Nephron (organoid): Measurements from ENCODE around the gene MYBPH.

Experiments used
- H3K27ac Mint-ChIP-seq, 3 experiments: 2 replicates each; pipeline ENCODE4 v1.8.0; 2020; ENCODE audit warnings: mixed read lengths in 3 of 3, mild to moderate bottlenecking in 2 of 3, moderate library complexity in 1 of 3
- H3K27me3 Mint-ChIP-seq: 2 replicates; pipeline ENCODE4 v1.8.0; 2021; ENCODE audit warnings: low read depth, mild to moderate bottlenecking, moderate library complexity, mixed read lengths
- H3K36me3 Mint-ChIP-seq: 2 replicates; pipeline ENCODE4 v1.8.0; 2020; ENCODE audit warnings: low read depth, mixed read lengths
- H3K4me1 Mint-ChIP-seq: 2 replicates; pipeline ENCODE4 v1.8.0; 2020; ENCODE audit warnings: mixed read lengths
- H3K4me3 Mint-ChIP-seq, 3 experiments: 2 replicates each; pipeline ENCODE4 v1.8.0; 2020; ENCODE audit warnings: mild to moderate bottlenecking in 3 of 3, mixed read lengths in 3 of 3, moderate library complexity in 2 of 3
- H3K9me3 Mint-ChIP-seq: 2 replicates; pipeline ENCODE4 v1.8.0; 2020; ENCODE audit warnings: mixed read lengths
- TF ChIP-seq, protein P1 (sequence below), 3 experiments: fragments of 200-600 bp; sonication (generic); IDR thresholded peaks; one replicate each; pipeline ENCODE4 v1.5.0; 2021; ENCODE audit warnings: antibody characterized with exemption in 3 of 3; ENCODE audit not compliant: unreplicated experiment in 3 of 3

The MYBPH gene

DNA sequence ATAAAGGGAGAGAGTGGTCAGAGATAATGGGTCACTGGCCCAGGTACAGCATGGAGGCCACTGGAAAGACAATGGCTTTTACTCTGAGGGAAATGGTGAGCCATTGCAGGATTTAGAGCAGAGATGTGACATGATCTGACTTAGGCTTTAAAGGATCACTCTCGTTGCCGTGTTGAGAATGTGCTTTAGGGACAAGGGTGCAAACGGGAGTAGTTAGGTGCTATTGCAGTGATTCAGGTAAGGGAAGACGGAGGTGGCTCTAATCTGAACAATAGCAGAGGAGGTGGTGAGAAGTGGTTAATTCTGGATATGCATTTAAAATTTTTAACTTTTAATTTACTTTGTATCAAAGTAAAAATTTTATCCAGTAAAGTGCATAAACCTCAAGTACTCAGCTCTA lies 38.3 kb downstream of the MYBPH start:
- H3K9me3 Mint-ChIP-seq: no peaks in the 10 kb centered on the region
- TF ChIP-seq, protein P1, sequence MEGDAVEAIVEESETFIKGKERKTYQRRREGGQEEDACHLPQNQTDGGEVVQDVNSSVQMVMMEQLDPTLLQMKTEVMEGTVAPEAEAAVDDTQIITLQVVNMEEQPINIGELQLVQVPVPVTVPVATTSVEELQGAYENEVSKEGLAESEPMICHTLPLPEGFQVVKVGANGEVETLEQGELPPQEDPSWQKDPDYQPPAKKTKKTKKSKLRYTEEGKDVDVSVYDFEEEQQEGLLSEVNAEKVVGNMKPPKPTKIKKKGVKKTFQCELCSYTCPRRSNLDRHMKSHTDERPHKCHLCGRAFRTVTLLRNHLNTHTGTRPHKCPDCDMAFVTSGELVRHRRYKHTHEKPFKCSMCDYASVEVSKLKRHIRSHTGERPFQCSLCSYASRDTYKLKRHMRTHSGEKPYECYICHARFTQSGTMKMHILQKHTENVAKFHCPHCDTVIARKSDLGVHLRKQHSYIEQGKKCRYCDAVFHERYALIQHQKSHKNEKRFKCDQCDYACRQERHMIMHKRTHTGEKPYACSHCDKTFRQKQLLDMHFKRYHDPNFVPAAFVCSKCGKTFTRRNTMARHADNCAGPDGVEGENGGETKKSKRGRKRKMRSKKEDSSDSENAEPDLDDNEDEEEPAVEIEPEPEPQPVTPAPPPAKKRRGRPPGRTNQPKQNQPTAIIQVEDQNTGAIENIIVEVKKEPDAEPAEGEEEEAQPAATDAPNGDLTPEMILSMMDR (IDR thresholded peaks at IDR 0.05; ENCODE audit: unreplicated experiment in 3 of 3): no peak
- H3K36me3 Mint-ChIP-seq: no peaks in the 10 kb centered on the region
- peaks cover 4% of the 10 kb centered on the region for H3K27me3 Mint-ChIP-seq
- no peak overlapping the region for H3K4me3 Mint-ChIP-seq
- peaks cover 11% of the 10 kb centered on the region for H3K4me1 Mint-ChIP-seq
- no peak overlapping the region for H3K27ac Mint-ChIP-seq

DNA sequence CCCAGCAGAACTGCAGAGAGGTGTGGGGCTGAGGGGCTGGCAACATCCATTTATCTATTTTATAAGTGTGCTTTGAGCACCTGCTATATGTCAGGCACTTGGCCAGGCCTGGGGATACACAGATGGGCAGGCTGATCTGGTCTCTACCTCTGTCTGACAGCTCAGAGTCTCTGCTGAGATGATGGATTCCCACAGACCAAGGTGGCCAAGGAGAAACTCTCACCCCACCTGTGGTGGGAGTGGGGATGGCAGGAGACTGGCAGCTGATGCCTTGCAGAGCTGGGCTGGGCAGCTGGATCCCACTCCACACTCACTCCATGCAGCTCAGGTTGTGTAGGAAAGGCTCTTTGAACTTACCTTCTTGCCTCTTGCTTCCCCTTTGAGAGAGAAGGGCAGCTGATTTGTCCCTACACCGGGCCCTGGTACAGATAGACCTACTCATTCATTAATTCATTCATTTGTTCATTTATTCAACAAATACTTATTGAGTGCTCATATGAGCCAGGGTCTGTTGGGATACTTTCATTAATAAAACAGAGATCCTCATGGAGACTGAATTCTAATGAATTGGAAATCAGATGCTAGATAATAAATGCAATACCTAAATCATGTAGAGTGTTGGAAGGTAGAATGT lies 39.1 kb downstream of the MYBPH start:
- TF ChIP-seq, protein P1 (IDR thresholded peaks at IDR 0.05; ENCODE audit: unreplicated experiment in 3 of 3): peak in 1 of 3 experiments; percentile 15
- peaks cover 4% of the 10 kb centered on the region for H3K27me3 Mint-ChIP-seq
- H3K9me3 Mint-ChIP-seq: no peaks in the 10 kb centered on the region
- H3K4me1 Mint-ChIP-seq: peaks cover 7% of the 10 kb centered on the region
- H3K27ac Mint-ChIP-seq: no peak overlapping the region
- no peak overlapping the region for H3K4me3 Mint-ChIP-seq
- H3K36me3 Mint-ChIP-seq: no peaks in the 10 kb centered on the region

DNA sequence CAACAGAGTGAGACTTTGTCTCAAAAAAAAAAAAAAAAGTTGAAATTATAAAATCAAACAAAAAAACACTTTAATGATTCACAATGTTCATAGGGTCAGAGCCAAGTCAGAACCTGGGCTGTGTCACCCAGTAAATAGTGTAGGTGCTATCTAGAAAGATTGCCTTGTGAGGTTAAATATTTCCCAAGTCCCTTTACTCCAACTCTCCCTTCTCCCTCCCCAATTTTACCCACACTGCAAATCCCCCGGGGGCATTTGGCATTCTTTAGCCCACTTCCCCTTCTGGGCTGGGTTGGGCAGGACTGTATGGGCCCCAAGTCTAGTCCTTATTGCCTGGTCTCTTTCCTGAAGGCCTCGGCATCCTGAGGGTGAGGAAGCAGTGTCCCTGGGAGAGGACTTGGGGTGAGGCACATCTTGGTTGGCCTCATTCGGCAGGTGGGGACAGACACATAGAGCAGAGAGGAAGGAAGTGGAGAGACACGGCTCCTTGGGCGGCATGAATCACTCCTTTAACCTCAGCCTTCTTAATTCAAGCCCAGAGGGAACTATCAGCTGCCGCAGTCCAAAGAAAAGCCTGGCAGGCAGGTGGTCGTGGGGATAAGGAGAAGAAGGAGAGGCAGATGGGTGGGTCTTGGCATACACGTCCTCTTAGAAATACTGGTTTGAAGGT lies 39.9 kb downstream of the MYBPH start:
- Mint-ChIP-seq H3K27ac (peak overlapping the region in 2 of 3 experiments; percentile 22 to 29), H3K4me3 (no peak overlapping the region), H3K27me3 (peaks cover 4% of the 10 kb centered on the region), H3K9me3 (no peaks in the 10 kb centered on the region), H3K36me3 (no peaks in the 10 kb centered on the region), H3K4me1 (peaks cover 7% of the 10 kb centered on the region)
- TF ChIP-seq, protein P1 (IDR thresholded peaks at IDR 0.05; ENCODE audit: unreplicated experiment in 3 of 3): no peak

DNA sequence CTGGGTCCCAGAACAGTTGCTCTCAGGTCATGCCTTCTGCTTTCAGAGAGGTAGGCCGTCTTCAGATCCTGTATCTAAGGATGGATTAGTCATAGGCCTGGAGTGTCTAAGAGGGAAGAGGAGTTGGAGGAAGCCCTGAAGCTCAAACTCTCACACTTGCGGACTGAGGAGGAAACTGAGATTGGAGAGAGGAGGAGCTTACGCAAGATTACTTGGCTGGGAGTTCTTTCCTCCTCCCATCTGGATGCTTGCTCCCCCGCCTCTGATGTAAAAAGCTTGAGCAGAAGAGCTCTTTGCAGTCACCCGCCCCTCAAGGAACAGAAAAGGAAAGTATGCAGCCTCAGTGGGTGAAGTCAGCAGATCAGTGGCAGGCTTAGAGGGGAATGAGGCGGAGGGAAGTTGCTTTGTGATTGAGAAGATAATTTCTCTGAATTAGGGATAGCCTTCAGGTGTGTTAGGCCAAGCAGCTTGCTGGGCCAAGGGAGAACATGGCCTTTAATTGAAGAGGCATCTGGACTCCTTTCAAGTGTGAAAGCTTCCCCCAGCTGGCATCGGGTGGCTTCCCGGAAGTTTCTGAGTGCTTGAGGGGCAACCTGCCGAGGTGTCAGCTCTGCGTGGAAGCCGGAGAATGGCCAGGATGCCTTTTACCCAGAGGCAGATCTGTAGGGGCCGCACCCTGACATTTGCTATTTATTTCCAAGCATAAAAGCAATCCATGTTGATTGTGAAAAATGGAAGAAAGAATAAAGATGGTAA lies 41.5 kb downstream of the MYBPH start:
- Mint-ChIP-seq H3K4me1 (peaks cover 20% of the 10 kb centered on the region), H3K4me3 (no peak overlapping the region), H3K27ac (peak overlapping the region; percentile 66 to 85 (median 84)), H3K9me3 (no peaks in the 10 kb centered on the region), H3K27me3 (peaks cover 8% of the 10 kb centered on the region), H3K36me3 (no peaks in the 10 kb centered on the region)
- TF ChIP-seq, protein P1 (IDR thresholded peaks at IDR 0.05; ENCODE audit: unreplicated experiment in 3 of 3): no peak

DNA sequence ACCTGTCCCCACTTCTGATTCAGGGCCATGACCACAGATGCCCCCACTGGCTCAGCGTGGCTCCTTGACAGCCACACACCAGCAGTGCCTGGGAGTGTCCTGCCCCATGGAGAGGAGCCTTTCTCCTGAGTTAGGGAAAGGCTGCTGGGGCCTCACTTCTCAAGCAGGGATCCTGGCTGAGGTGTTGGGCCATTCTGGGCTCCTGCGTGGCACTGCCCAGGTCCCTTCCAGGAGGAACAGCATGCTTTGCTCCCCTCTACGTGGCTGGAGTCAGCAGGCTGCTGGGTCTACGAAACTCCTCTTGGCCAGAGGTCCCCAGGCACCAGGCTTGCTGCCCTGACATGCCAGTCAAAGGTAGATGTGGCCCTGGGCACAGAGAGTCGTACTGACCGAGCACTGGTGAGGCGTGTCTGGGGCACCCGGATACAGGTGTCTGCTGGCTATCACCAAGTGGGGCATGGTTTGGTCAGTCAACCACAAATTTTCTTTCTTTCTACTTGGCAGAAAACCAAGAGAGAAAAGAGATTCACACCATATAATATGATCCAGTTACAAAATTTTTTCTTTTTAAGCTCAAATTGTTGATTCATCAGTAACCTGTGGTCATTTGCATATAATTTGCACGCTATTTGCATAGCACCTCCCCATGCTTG lies 44.0 kb downstream of the MYBPH start:
- Mint-ChIP-seq H3K27ac (no peak overlapping the region), H3K4me1 (peaks cover 40% of the 10 kb centered on the region), H3K27me3 (peaks cover 19% of the 10 kb centered on the region), H3K4me3 (no peak overlapping the region), H3K9me3 (no peaks in the 10 kb centered on the region), H3K36me3 (no peaks in the 10 kb centered on the region)
- TF ChIP-seq, protein P1 (IDR thresholded peaks at IDR 0.05; ENCODE audit: unreplicated experiment in 3 of 3): no peak
